Smooth muscle cell (in vitro differentiated cells): ENCODE results near the gene SYNGR3. TPM values are rescaled to one million over a fixed set of nuclear protein-coding genes. Genes with fewer than 3 reads are reported as not detected.

Experiments
- DNase-seq: peaks from one replicate; lab custom pipeline; 2025; ENCODE audit not compliant: unreplicated experiment; lab: John Stamatoyannopoulos, UW
- H2AFZ ChIP-seq: fragments of 200-600 bp; sonication (generic); 2 replicates; pipeline ENCODE4 v1.6.0; 2016; ENCODE audit warnings: antibody characterized with exemption, low read depth, mild to moderate bottlenecking
- H3F3A ChIP-seq: fragments of 200-600 bp; sonication (generic); 2 replicates; pipeline ENCODE4 v1.6.0; 2017; ENCODE audit warnings: antibody characterized with exemption, low read depth
- H3K27ac ChIP-seq: fragments of 200-600 bp; sonication (generic); 2 replicates; pipeline ENCODE4 v1.5.1; 2016; ENCODE audit warnings: low read depth, mild to moderate bottlenecking
- H3K27me3 ChIP-seq: fragments of 200-600 bp; sonication (generic); 2 replicates; pipeline ENCODE4 v1.6.1; 2016; ENCODE audit warnings: low read depth, mild to moderate bottlenecking
- H3K36me3 ChIP-seq: fragments of 200-600 bp; sonication (generic); 2 replicates; pipeline ENCODE4 v1.5.1; 2016; ENCODE audit warnings: low read depth
- H3K4me1 ChIP-seq: fragments of 200-600 bp; sonication (generic); 2 replicates; pipeline ENCODE4 v1.5.1; 2016; ENCODE audit warnings: low read depth
- H3K4me2 ChIP-seq: fragments of 200-600 bp; sonication (generic); 2 replicates; pipeline ENCODE4 v1.6.0; 2016; ENCODE audit warnings: mild to moderate bottlenecking
- H3K4me3 ChIP-seq: fragments of 200-600 bp; sonication (generic); 2 replicates; pipeline ENCODE4 v1.5.1; 2016; ENCODE audit warnings: mild to moderate bottlenecking
- H3K79me2 ChIP-seq: fragments of 200-600 bp; sonication (generic); 2 replicates; pipeline ENCODE4 v1.6.0; 2016; ENCODE audit warnings: low read depth, mild to moderate bottlenecking
- H3K9ac ChIP-seq: fragments of 200-600 bp; sonication (generic); 2 replicates; pipeline ENCODE4 v1.6.0; 2016; ENCODE audit warnings: low read depth
- H3K9me3 ChIP-seq: fragments of 200-600 bp; sonication (generic); replicated peaks from 2 replicates; pipeline ENCODE4 v1.5.1; 2016; ENCODE audit warnings: low read depth
- H4K20me1 ChIP-seq: fragments of 200-600 bp; sonication (generic); 2 replicates; pipeline ENCODE4 v1.6.0; 2016; ENCODE audit warnings: low read depth
- CTCF ChIP-seq: fragments of 200-600 bp; sonication (generic); IDR thresholded peaks from 2 replicates; pipeline ENCODE4 v1.5.1; 2017; ENCODE audit warnings: borderline replicate concordance, mild to moderate bottlenecking, antibody characterized with exemption; ENCODE audit not compliant: insufficient read depth, poor library complexity, severe bottlenecking
- WGBS: methylation state at CpG from one replicate; pipeline ENCODE4 v1.1.7; 2016; ENCODE audit warnings: low lambda C conversion rate; 5-methylcytosine and 5-hydroxymethylcytosine counted together
- polyA plus RNA-seq: library from polyadenylated mRNA; unstranded; fragments of >200 nt; fragmentation: Nextera tagmentation; extraction: Ambion mirVana; gene quantifications from 2 replicates; pipeline ENCODE4 v1.2.1, GENCODE V29; 2016
- total RNA-seq: library from RNA; depleted of rRNA; stranded (reverse); fragments of >200 nt; gene quantifications from 2 replicates; pipeline ENCODE4 v1.2.3, GENCODE V29; 2014

SYNGR3 gene
- total and polyA plus RNA-seq, 2 experiments from 2014 or later, result 3.0 to 8.7 TPM

- no peak overlapping the region for H3K27ac ChIP-seq
- H4K20me1 ChIP-seq, result no peaks in the 10 kb centered on the region
- H3K9ac ChIP-seq, result no peak overlapping the region
- H2AFZ ChIP-seq, result no peak overlapping the region
- H3K4me1 ChIP-seq, result peaks cover 8% of the 10 kb centered on the region
- no peaks in the 10 kb centered on the region for H3K79me2 ChIP-seq
- H3K4me2 ChIP-seq, result no peak overlapping the region
- no peak for TF ChIP-seq CTCF
- H3K9me3 ChIP-seq, result no peaks in the 10 kb centered on the region
- WGBS, result 80% methylated on average over 24 of the region's 24 CpGs
- no peaks in the 10 kb centered on the region for H3K36me3 ChIP-seq
- no peaks in the 10 kb centered on the region for H3K27me3 ChIP-seq
- no peaks in the 10 kb centered on the region for H3F3A ChIP-seq
- H3K4me3 ChIP-seq, result no peak overlapping the region
- DNase-seq, result no peak
Measured at GRCh38 chr16:2015117-2015946, 25.6 kb downstream of the SYNGR3 start.

- H2AFZ ChIP-seq, result no peak overlapping the region
- H3K4me1 ChIP-seq, result peaks cover 10% of the 10 kb centered on the region
- H3K9me3 ChIP-seq, result no peaks in the 10 kb centered on the region
- no peaks in the 10 kb centered on the region for H3K79me2 ChIP-seq
- H3K27me3 ChIP-seq, result no peaks in the 10 kb centered on the region
- DNase-seq, result no peak
- H3K9ac ChIP-seq, result no peak overlapping the region
- H4K20me1 ChIP-seq, result no peaks in the 10 kb centered on the region
- no peak overlapping the region for H3K4me3 ChIP-seq
- no peak overlapping the region for H3K4me2 ChIP-seq
- H3K27ac ChIP-seq, result no peak overlapping the region
- H3K36me3 ChIP-seq, result no peaks in the 10 kb centered on the region
- TF ChIP-seq CTCF, result no peak
- 92% methylated on average over 7 of the region's 7 CpGs for WGBS
- H3F3A ChIP-seq, result no peaks in the 10 kb centered on the region
Measured at GRCh38 chr16:2015947-2016208, 26.1 kb downstream of the SYNGR3 start.

- H2AFZ ChIP-seq, result no peak overlapping the region
- H3K27ac ChIP-seq, result no peak overlapping the region
- H4K20me1 ChIP-seq, result no peaks in the 10 kb centered on the region
- H3K36me3 ChIP-seq, result no peaks in the 10 kb centered on the region
- H3K79me2 ChIP-seq, result no peaks in the 10 kb centered on the region
- no peaks in the 10 kb centered on the region for H3F3A ChIP-seq
- no peak overlapping the region for H3K4me3 ChIP-seq
- H3K9me3 ChIP-seq, result no peaks in the 10 kb centered on the region
- H3K27me3 ChIP-seq, result no peaks in the 10 kb centered on the region
- DNase-seq, result no peak
- no peak overlapping the region for H3K9ac ChIP-seq
- H3K4me2 ChIP-seq, result no peak overlapping the region
- 36% methylated on average over 13 of the region's 13 CpGs for WGBS
- peaks cover 10% of the 10 kb centered on the region for H3K4me1 ChIP-seq
- TF ChIP-seq CTCF, result peak; percentile 42
Measured at GRCh38 chr16:2016407-2016922, 26.7 kb downstream of the SYNGR3 start.

- Histone ChIP-seq H3K4me3 (peak within 1 kb of the TSS; percentile 38), H3K9ac (no peak within 1 kb of the TSS), H4K20me1 (no peaks in the 10 kb centered on the region), H2AFZ (peak within 1 kb of the TSS; percentile 62), H3K4me2 (peak within 1 kb of the TSS; percentile 88), H3K36me3 (no peaks in the 10 kb centered on the region), H3F3A (no peaks in the 10 kb centered on the region), H3K27me3 (no peaks in the 10 kb centered on the region), H3K9me3 (no peaks in the 10 kb centered on the region), H3K27ac (no peak within 1 kb of the TSS), H3K79me2 (no peaks in the 10 kb centered on the region), H3K4me1 (peaks cover 15% of the 10 kb centered on the region)
- 9% methylated on average over 29 of the region's 33 CpGs for WGBS
- DNase-seq, result no peak
- TF ChIP-seq CTCF, result no peak
Measured at GRCh38 chr16:2019518-2019920, 29.7 kb downstream of the SYNGR3 start, which contains the start of gene NPW. Gene NPW, plus strand, starts transcription at chr16:2019785.
